Heart right ventricle (tissue), 16 donors: ENCODE results near the gene TSPAN10. TPM values are rescaled to one million over a fixed set of nuclear protein-coding genes. Genes with fewer than 3 reads are reported as not detected.

Source experiments
- ATAC-seq, 8 donors: fragments of 200-7000 bp; cut with Tn5 transposase; one replicate each; pipeline ENCODE4 v1.9.1; 2020; ENCODE audit warnings: mild to moderate bottlenecking in 8 of 8, moderate library complexity in 8 of 8, moderate number of reproducible peaks in 1 of 8
- DNase-seq, 2 donors: peaks; one replicate each; pipeline ENCODE4 v3.0.0-alpha.2; 2020
- H3K27ac ChIP-seq, 10 donors: fragments of 200-600 bp; sonication (generic) in 2 of 10; one replicate each; pipeline versions ENCODE4 v1.5.0 to v1.8.0; 2020 to 2022; ENCODE audit warnings: mild to moderate bottlenecking in 3 of 10
- H3K27me3 ChIP-seq, 7 donors: fragments of 200-600 bp; one replicate each; pipeline ENCODE4 v1.8.0; 2021 to 2022; ENCODE audit warnings: mild to moderate bottlenecking in 2 of 7
- H3K36me3 ChIP-seq, 9 donors: fragments of 200-600 bp; sonication (generic) in 1 of 9; one replicate each; pipeline versions ENCODE4 v1.5.0 to v1.8.0; 2020 to 2022; ENCODE audit warnings: mild to moderate bottlenecking in 2 of 9
- H3K4me1 ChIP-seq, 9 donors: fragments of 200-600 bp; sonication (generic) in 1 of 9; one replicate each; pipeline versions ENCODE4 v1.5.0 to v1.8.0; 2020 to 2022; ENCODE audit warnings: mild to moderate bottlenecking in 4 of 9
- H3K4me3 ChIP-seq, 10 donors: fragments of 200-600 bp; sonication (generic) in 2 of 10; one replicate each; pipeline versions ENCODE4 v1.5.0 to v1.8.0; 2020 to 2022; ENCODE audit warnings: mild to moderate bottlenecking in 7 of 10, moderate library complexity in 2 of 10
- H3K9me3 ChIP-seq, 11 donors: fragments of 200-600 bp in 10 of 11; sonication (generic) in 2 of 11; one replicate each; pipeline versions ENCODE4 v1.5.0 to v1.8.0; 2013 to 2022; ENCODE audit warnings: mild to moderate bottlenecking in 2 of 11, control low read depth in 1 of 11, moderate library complexity in 1 of 11
- WGBS, 2 donors: extraction: QIAGEN DNeasy Blood & Tissue Kit; methylation state at CpG; one replicate each; pipeline ENCODE4 v1.1.7; 2013; ENCODE audit warnings: inconsistent platforms in 1 of 2; 5-methylcytosine and 5-hydroxymethylcytosine counted together
- intact Hi-C, 10 donors: fragments of 100-400 bp; cut with DNase I; formaldehyde crosslinking; loops; one replicate each; pipeline versions ENCODE4 v1.11.1 to v1.14.2; 2022
- polyA plus RNA-seq, 2 donors: library from polyadenylated mRNA; stranded (reverse); fragments of 200-250 nt; gene quantifications; one replicate each; pipeline ENCODE4 v1.2.3, GENCODE V29; 2013
- total RNA-seq, 10 donors: library from RNA; stranded (reverse); fragmentation: NEBNext Ultra II Directional in 3 of 10; extraction: Animal tissue kit (Norgen Biotek cat#: 25700) in 3 of 10; gene quantifications; one replicate each; pipeline versions ENCODE4 v1.2.1 to v1.2.4, GENCODE V29; 2021 to 2023
- TF ChIP-seq, protein P1 (sequence below), 9 donors: fragments of 200-600 bp; sonication (generic) in 2 of 9; IDR thresholded peaks; one replicate each; pipeline versions ENCODE4 v1.5.0 to v1.8.0; 2021 to 2022; ENCODE audit warnings: antibody characterized with exemption in 9 of 9, mild to moderate bottlenecking in 5 of 9, moderate library complexity in 1 of 9
- donor health status: Arrhythmogenic right ventricular cardiomyopathy.
- donor health status: ischemic (EF 13 %, LVEDD 7.1; RV severe dilation, severe dysfunction).
- donor health status: healthy with polysubstance abuse.
- donor health status: DM: no; HTN: yes; CAD: no.
- donor health status: DM: no; HTN: no; CAD: no.
- donor health status: ischemic (EF 25% LVEDD 6.9; RV normal size, moderate dysfunction).
- donor health status: ischemic (EF 25% LVEDD 5.7; RV mildly dilated, moderate dysfunction).
- donor health status: healthy.
- donor health status: DM: yes; HTN: yes; CAD: no.
- donor health status: Ischemic cardiomyopathy.
- donor health status: ischemic (EF 35%, LVEDD 5.7; RV mildly dilated, moderate dysfunction).
- donor health status: nonischemic (EF 11% LVEDD 7.7; RV severe dilation, severe dysfunction).
- donor health status: DM: yes; HTN: yes; CAD: no.
- donor health status: PGD.
- donor health status: ischemic (EF 29% LVEDD 5.4; RV normal size, mild dysfunction).
- donor health status: nonischemic (EF 23%, LVEDD 6.1; RV moderate dilation, normal function).

Gene TSPAN10
- total and polyA plus RNA-seq, 12 donors: 0.12 to 0.57 (median 0.25) TPM

DNA sequence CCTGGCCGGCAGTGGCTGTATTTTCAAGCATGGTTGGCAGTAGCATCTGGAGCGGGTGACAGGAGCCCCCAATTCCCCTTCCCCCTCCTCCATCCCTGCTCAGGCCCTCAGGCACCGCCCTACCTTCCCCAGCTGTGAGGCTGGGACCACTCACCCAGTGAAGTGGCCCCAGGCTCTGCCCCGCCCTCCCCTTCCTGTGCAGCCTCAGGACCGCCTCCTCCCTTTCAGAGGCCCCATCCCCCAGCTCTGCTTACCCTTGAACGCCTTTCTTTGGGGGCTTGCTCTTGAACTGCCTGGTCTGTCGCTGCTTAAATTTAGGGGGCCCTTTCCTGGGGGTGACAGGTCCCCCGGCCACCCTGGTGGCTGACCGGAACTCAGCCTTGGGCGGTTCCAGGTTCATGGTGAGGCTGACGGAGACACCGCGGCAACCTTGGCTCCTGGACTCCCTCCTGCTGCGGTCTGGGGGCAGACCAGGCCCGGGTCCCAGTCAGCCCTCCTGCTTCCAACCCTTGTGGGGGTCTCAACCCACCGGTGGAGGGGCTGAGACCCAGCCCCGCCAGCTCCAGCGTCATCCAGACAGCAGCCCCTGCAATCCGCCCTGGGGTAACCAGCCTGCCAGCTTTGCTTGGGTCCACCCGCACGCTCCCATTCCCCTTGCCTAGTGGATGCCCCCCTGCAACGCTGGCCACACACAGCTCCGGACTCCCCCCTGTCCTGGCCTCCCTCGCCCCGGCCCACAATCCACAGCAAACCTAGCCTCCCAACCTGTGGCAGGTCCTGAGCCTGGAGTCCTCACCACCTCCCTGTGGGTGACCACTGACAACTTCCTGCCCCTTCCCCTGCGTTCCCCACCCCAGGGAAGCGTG, 16.1 kb downstream of the TSPAN10 start:
- DNase-seq (no peak), ATAC-seq (no peak)
- TF ChIP-seq, protein P1, sequence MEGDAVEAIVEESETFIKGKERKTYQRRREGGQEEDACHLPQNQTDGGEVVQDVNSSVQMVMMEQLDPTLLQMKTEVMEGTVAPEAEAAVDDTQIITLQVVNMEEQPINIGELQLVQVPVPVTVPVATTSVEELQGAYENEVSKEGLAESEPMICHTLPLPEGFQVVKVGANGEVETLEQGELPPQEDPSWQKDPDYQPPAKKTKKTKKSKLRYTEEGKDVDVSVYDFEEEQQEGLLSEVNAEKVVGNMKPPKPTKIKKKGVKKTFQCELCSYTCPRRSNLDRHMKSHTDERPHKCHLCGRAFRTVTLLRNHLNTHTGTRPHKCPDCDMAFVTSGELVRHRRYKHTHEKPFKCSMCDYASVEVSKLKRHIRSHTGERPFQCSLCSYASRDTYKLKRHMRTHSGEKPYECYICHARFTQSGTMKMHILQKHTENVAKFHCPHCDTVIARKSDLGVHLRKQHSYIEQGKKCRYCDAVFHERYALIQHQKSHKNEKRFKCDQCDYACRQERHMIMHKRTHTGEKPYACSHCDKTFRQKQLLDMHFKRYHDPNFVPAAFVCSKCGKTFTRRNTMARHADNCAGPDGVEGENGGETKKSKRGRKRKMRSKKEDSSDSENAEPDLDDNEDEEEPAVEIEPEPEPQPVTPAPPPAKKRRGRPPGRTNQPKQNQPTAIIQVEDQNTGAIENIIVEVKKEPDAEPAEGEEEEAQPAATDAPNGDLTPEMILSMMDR (IDR thresholded peaks at IDR 0.05): no peak
- Histone ChIP-seq H3K9me3 (peaks cover 0 to 5% (median 0%) of the 10 kb centered on the region in 11 donors), H3K27ac (no peak overlapping the region), H3K27me3 (peaks cover 0 to 58% (median 45%) of the 10 kb centered on the region in 7 donors), H3K36me3 (no peaks in the 10 kb centered on the region), H3K4me1 (peaks cover 0 to 27% (median 0%) of the 10 kb centered on the region in 9 donors), H3K4me3 (peak overlapping the region in 2 of 10 donors; percentile 5 to 40)
- 40 to 42% methylated on average over 27 of the region's 27 CpGs for WGBS, 2 donors
- intact Hi-C loops: no loop called here

- Histone ChIP-seq H3K36me3 (no peaks in the 10 kb centered on the region), H3K9me3 (no peaks in the 10 kb centered on the region), H3K27me3 (peaks cover 0 to 34% (median 21%) of the 10 kb centered on the region in 7 donors), H3K27ac (no peak overlapping the region), H3K4me1 (peaks cover 0 to 24% (median 0%) of the 10 kb centered on the region in 9 donors), H3K4me3 (no peak overlapping the region)
- ATAC-seq (peak in 2 of 8 donors; percentile 7 to 17), DNase-seq (no peak)
- intact Hi-C loops: no loop called here
- 72 to 77% methylated on average over 18 of the region's 18 CpGs for WGBS, 2 donors
- TF ChIP-seq, protein P1 (IDR thresholded peaks at IDR 0.05): no peak
These were observed 18.6 kb downstream of the TSPAN10 start for GRCh38 chr17:81655378-81656117.

- H3K4me3 ChIP-seq: no peak within 1 kb of the TSS
- H3K4me1 ChIP-seq: peaks cover 0 to 24% (median 0%) of the 10 kb centered on the region in 9 donors
- no peaks in the 10 kb centered on the region for H3K9me3 ChIP-seq
- DNase-seq (no peak), ATAC-seq (peak in 2 of 8 donors; percentile 21 to 22)
- TF ChIP-seq, protein P1 (IDR thresholded peaks at IDR 0.05): no peak
- no peaks in the 10 kb centered on the region for H3K36me3 ChIP-seq
- WGBS, 2 donors: 78 to 79% methylated on average over 14 to 15 of the region's 15 CpGs
- H3K27ac ChIP-seq: no peak within 1 kb of the TSS
- intact Hi-C loops: no loop called here
- H3K27me3 ChIP-seq: peaks cover 0 to 29% (median 14%) of the 10 kb centered on the region in 7 donors
These were observed 19.2 kb downstream of the TSPAN10 start, which contains the start of gene PDE6G for GRCh38 chr17:81656118-81656743. Gene PDE6G (minus strand): TSS chr17:81656542. CDS start chr17:81653305, 3,237 bp downstream.

DNA sequence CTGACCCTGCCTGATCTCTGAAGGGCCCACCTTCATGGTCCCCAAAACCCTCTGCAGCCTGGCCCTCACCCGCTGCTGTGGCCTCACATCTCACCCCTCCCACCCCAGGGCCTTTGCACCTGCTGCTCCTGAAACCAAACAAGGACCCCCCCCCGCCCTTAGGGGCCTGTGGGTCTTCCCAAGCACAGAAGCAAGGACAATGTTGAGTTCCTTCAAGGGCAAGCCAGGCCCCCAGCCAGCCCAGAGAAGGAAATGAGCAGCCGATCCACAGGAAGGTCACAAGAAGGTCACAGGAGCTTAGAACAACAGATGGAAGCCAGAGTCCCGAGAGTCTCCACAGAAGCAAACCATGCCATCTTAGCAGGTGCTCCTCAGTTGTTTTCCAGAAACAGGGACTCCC, 19.8 kb downstream of the TSPAN10 start:
- WGBS, 2 donors: 43 to 54% methylated on average over 4 of the region's 4 CpGs
- intact Hi-C loops: no loop called here
- DNase-seq (no peak), ATAC-seq (peak in 5 of 8 donors; percentile 26 to 48 (median 35))
- TF ChIP-seq, protein P1 (IDR thresholded peaks at IDR 0.05): no peak
- H3K36me3 ChIP-seq: no peaks in the 10 kb centered on the region
- no peak overlapping the region for H3K4me3 ChIP-seq
- no peak overlapping the region for H3K27ac ChIP-seq
- no peaks in the 10 kb centered on the region for H3K9me3 ChIP-seq
- peaks cover 0 to 23% (median 14%) of the 10 kb centered on the region in 7 donors for H3K27me3 ChIP-seq
- H3K4me1 ChIP-seq: peaks cover 0 to 24% (median 0%) of the 10 kb centered on the region in 9 donors
